Endothelial cell of umbilical vein (primary cell): ENCODE results near the gene CDH9. TPM values are rescaled to one million over a fixed set of nuclear protein-coding genes. Genes with fewer than 3 reads are reported as not detected.

Experiments used
- BruUV-seq: library from RNA; stranded (reverse); fragments of 400-500 nt; replicated peaks from 2 replicates; lab custom pipeline; 2021; lab: Mats Ljungman, UMichigan
- CTCF ChIA-PET: fragments of 300-600, 350-600 bp; sonication (Branson Sonifier 250); formaldehyde crosslinking; loops from one replicate; lab custom pipeline; 2021; ENCODE audit warnings: antibody characterized with exemption, inconsistent platforms; lab: Charles Lee
- POLR2A ChIA-PET: fragments of 300-600, 350-600 bp; sonication (Branson Sonifier 250); formaldehyde crosslinking; loops from one replicate; lab custom pipeline; 2021; ENCODE audit warnings: antibody characterized with exemption, inconsistent platforms; lab: Charles Lee
- DNase-seq: peaks from one replicate; pipeline ENCODE4 v3.0.0-alpha.2; 2011; ENCODE audit warnings: low read depth, low spot score
- FAIRE-seq: peaks from 2 replicates; lab custom pipeline; 2011; peaks lifted over from hg19 to GRCh38; lab: Jason Lieb, UNC
- H2AFZ ChIP-seq: 2 replicates; pipeline ENCODE4 v1.6.0; 2012; ENCODE audit warnings: low read depth, low read length, control low read depth, inconsistent platforms
- H3K27ac ChIP-seq: 2 replicates; pipeline ENCODE4 v1.5.1; 2011; ENCODE audit warnings: low read depth, mild to moderate bottlenecking, control low read depth, low read length, moderate library complexity; ENCODE audit not compliant: insufficient read depth
- H3K27me3 ChIP-seq, 2 experiments: 2 replicates each; pipeline versions ENCODE4 v1.6.0 to v1.6.1; 2011; ENCODE audit warnings: low read length in 2 of 2, mixed read lengths in 1 of 2; ENCODE audit not compliant: control insufficient read depth in 2 of 2, insufficient read depth in 2 of 2
- H3K36me3 ChIP-seq, 2 experiments: 2 replicates in 1 of 2; 3 replicates in 1 of 2; pipeline ENCODE4 v1.5.1; 2011; ENCODE audit warnings: low read length in 2 of 2, mild to moderate bottlenecking in 1 of 2, moderate library complexity in 1 of 2; ENCODE audit not compliant: control insufficient read depth in 2 of 2, insufficient read depth in 2 of 2; ENCODE audit errors: extremely low read depth in 1 of 2
- H3K4me1 ChIP-seq: 3 replicates; pipeline ENCODE4 v1.5.1; 2011; ENCODE audit warnings: mild to moderate bottlenecking, low read length; ENCODE audit not compliant: control insufficient read depth, insufficient read depth; ENCODE audit errors: extremely low read depth
- H3K4me2 ChIP-seq: 2 replicates; pipeline ENCODE4 v1.6.1; 2011; ENCODE audit warnings: low read length, control low read depth, mixed read lengths; ENCODE audit not compliant: insufficient read depth
- H3K4me3 ChIP-seq, 3 experiments: fragments of 200-600 bp in 1 of 3; sonication (generic), shearing (Covaris generic) in 1 of 3; replicated peaks in 1 of 3; 2 replicates each; pipeline ENCODE4 v1.5.1; 2011 to 2016; ENCODE audit warnings: control low read depth in 3 of 3, low read length in 3 of 3, mild to moderate bottlenecking in 2 of 3, inconsistent platforms in 1 of 3, low read depth in 1 of 3, moderate library complexity in 1 of 3; ENCODE audit not compliant: insufficient read depth in 1 of 3
- H3K79me2 ChIP-seq: 2 replicates; pipeline ENCODE4 v1.6.0; 2012; ENCODE audit warnings: low read length, inconsistent platforms; ENCODE audit not compliant: control insufficient read depth, insufficient read depth
- H3K9ac ChIP-seq: replicated peaks from 2 replicates; pipeline ENCODE3; 2011; ENCODE audit warnings: low read length, control low read depth; ENCODE audit not compliant: insufficient read depth; ENCODE audit errors: extremely low read depth
- H3K9me1 ChIP-seq: replicated peaks from 3 replicates; pipeline ENCODE4 v1.6.0; 2011; ENCODE audit warnings: mild to moderate bottlenecking, low read length; ENCODE audit not compliant: control insufficient read depth, insufficient read depth; ENCODE audit errors: extremely low read depth
- H3K9me3 ChIP-seq: replicated peaks from 2 replicates; pipeline ENCODE4 v1.5.1; 2012; ENCODE audit warnings: low read length, inconsistent platforms; ENCODE audit not compliant: control insufficient read depth, insufficient read depth
- H4K20me1 ChIP-seq: replicated peaks from 2 replicates; pipeline ENCODE3; 2011; ENCODE audit warnings: mild to moderate bottlenecking, low read length; ENCODE audit not compliant: control insufficient read depth, insufficient read depth; ENCODE audit errors: extremely low read depth
- EZH2 ChIP-seq: IDR thresholded peaks from 2 replicates; pipeline ENCODE4 v1.6.1; 2012; ENCODE audit warnings: borderline replicate concordance, low read depth, mild to moderate bottlenecking, moderate library complexity, low read length, inconsistent platforms; ENCODE audit not compliant: severe bottlenecking
- FOS ChIP-seq: IDR thresholded peaks from 2 replicates; pipeline ENCODE4 v1.6.1; 2011; ENCODE audit warnings: mild to moderate bottlenecking, low read length, moderate library complexity, borderline replicate concordance; ENCODE audit not compliant: insufficient read depth
- GATA2 ChIP-seq: IDR thresholded peaks from 2 replicates; pipeline ENCODE4 v1.7.0; 2011; ENCODE audit warnings: low read depth, mild to moderate bottlenecking, moderate library complexity, mixed read lengths, low read length; ENCODE audit not compliant: insufficient read length, insufficient read depth
- JUN ChIP-seq: IDR thresholded peaks from 2 replicates; pipeline ENCODE4 v1.6.1; 2011; ENCODE audit warnings: borderline replicate concordance, low read depth; ENCODE audit not compliant: insufficient read length, insufficient read depth
- MYC ChIP-seq: IDR thresholded peaks from one replicate; pipeline ENCODE4 v1.6.1; 2011; ENCODE audit warnings: mild to moderate bottlenecking, low read depth, low read length
- POLR2A ChIP-seq: IDR thresholded peaks from 2 replicates; pipeline ENCODE4 v1.6.1; 2012; ENCODE audit warnings: low read depth, mild to moderate bottlenecking, control low read depth, low read length
- POLR2AphosphoS5 ChIP-seq: IDR thresholded peaks from 2 replicates; pipeline ENCODE4 v1.6.1; 2012; ENCODE audit warnings: low read depth, mild to moderate bottlenecking, control low read depth, low read length, moderate library complexity; ENCODE audit not compliant: insufficient read depth
- dilution Hi-C: fragments of 300-500 bp; cut with MboI; formaldehyde crosslinking; loops from one replicate; pipeline ENCODE4 v1.15.0; 2019; ENCODE audit warnings: low sequenced_read_pairs; ENCODE audit not compliant: extremely low pct_ligation_motif_present
- intact Hi-C: fragments of 100-400 bp; cut with micrococcal nuclease; formaldehyde crosslinking; loops from one replicate; pipeline ENCODE4 v1.10.0; 2022
- polyA plus RNA-seq, 4 experiments: library from polyadenylated mRNA; depleted of rRNA in 3 of 4; stranded (reverse) in 3 of 4; unstranded in 1 of 4; fragments of >200 nt; gene quantifications; 2 replicates each; pipeline versions ENCODE4 v1.2.1 to v1.2.3, GENCODE V29; 2011 to 2012; ENCODE audit warnings: missing spikeins in 1 of 4
- total RNA-seq: library from RNA; stranded (reverse); gene quantifications from 2 replicates; pipeline ENCODE4 v1.2.3, GENCODE V29; 2021
- TF ChIP-seq, protein P1 (sequence below), 2 donors: IDR thresholded peaks; 1 replicate in 1 of 2; 2 replicates in 1 of 2; pipeline ENCODE4 v1.5.1; 2011; ENCODE audit warnings: low read length in 2 of 2, mild to moderate bottlenecking in 2 of 2, moderate library complexity in 2 of 2, control low read depth in 1 of 2, inconsistent platforms in 1 of 2, low read depth in 1 of 2; ENCODE audit not compliant: insufficient read depth in 1 of 2; ENCODE audit errors: extremely low read depth in 1 of 2
- TF ChIP-seq, protein P2 (sequence below): IDR thresholded peaks from 2 replicates; pipeline ENCODE4 v1.6.1; 2011; ENCODE audit not compliant: insufficient read depth, insufficient read length

The CDH9 gene
- total and polyA plus RNA-seq, 2 donors (not counting 3 experiments of a cell fraction or from before 2014, with no cell fraction given): not detected

DNA sequence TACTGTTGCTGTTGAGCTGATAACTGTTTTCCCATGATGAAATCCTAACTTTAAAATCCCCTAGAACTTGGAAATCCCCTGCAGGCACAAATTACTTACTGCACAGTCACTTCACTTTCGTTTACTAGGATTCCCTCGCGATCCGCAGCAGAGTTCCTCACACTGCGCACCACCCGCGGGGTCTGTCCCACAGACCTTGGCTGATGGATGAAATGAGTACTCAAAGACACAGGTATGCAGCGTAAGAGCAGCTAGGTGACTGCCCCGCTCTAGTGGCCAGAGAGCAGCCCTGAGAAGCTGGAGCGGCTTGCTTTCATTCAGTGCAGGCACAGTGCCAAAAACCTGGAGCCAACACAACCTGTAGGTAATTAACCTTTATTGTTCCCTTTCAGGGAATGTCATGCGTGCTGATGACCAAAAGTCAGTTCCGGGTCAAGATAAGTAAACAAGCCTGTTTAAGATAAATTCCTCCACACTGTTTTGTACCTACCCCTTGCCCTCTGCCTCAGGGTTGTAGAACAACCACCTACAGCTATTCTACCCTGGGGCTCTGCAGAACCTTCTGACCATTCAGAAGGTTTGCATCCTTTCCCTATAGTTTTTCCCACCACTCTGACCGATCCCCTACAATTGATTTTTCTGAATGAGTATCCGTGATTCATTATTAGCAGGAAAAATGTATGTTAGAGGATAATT is 191.2 kb downstream of the CDH9 start:
- ChIA-PET CTCF (no interaction called here), POLR2A (no interaction called here)
- dilution Hi-C loops: no loop called here
- H3K9ac ChIP-seq: no peak overlapping the region
- no peaks in the 10 kb centered on the region for H3K4me1 ChIP-seq
- H2AFZ ChIP-seq: no peak overlapping the region
- H3K9me1 ChIP-seq: no peaks in the 10 kb centered on the region
- TF ChIP-seq MYC (no peak), POLR2AphosphoS5 (no peak), EZH2 (no peak), FOS (no peak), GATA2 (no peak), JUN (no peak), POLR2A (no peak)
- TF ChIP-seq, protein P1, sequence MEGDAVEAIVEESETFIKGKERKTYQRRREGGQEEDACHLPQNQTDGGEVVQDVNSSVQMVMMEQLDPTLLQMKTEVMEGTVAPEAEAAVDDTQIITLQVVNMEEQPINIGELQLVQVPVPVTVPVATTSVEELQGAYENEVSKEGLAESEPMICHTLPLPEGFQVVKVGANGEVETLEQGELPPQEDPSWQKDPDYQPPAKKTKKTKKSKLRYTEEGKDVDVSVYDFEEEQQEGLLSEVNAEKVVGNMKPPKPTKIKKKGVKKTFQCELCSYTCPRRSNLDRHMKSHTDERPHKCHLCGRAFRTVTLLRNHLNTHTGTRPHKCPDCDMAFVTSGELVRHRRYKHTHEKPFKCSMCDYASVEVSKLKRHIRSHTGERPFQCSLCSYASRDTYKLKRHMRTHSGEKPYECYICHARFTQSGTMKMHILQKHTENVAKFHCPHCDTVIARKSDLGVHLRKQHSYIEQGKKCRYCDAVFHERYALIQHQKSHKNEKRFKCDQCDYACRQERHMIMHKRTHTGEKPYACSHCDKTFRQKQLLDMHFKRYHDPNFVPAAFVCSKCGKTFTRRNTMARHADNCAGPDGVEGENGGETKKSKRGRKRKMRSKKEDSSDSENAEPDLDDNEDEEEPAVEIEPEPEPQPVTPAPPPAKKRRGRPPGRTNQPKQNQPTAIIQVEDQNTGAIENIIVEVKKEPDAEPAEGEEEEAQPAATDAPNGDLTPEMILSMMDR (IDR thresholded peaks at IDR 0.05; ENCODE audit: extremely low read depth in 1 of 2, insufficient read depth in 1 of 2, low read depth in 1 of 2, low read length in 2 of 2): no peak
- TF ChIP-seq, protein P2, sequence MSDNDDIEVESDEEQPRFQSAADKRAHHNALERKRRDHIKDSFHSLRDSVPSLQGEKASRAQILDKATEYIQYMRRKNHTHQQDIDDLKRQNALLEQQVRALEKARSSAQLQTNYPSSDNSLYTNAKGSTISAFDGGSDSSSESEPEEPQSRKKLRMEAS: no peak
- BruUV-seq: no TSS peak
- H3K27ac ChIP-seq: no peak overlapping the region
- H3K79me2 ChIP-seq: no peaks in the 10 kb centered on the region
- intact Hi-C loops: no loop called here
- no peaks in the 10 kb centered on the region for H3K9me3 ChIP-seq
- no peak overlapping the region for H3K4me2 ChIP-seq
- H3K27me3 ChIP-seq: no peaks in the 10 kb centered on the region
- H3K36me3 ChIP-seq: no peaks in the 10 kb centered on the region
- DNase-seq (no peak), FAIRE-seq (no peak)
- no peak overlapping the region for H3K4me3 ChIP-seq
- no peaks in the 10 kb centered on the region for H4K20me1 ChIP-seq
